RWPE2 (cell line): ENCODE results near the gene NCAM1.

Experiments used
- ATAC-seq: fragments of 200-7000 bp; cut with Tn5 transposase; 3 replicates; pipeline ENCODE4 v1.9.1; 2021; ENCODE audit warnings: low read depth
- DNase-seq: peaks from one replicate; pipeline ENCODE4 v3.0.0-alpha.2; 2020; ENCODE audit warnings: low spot score
- H3K27ac ChIP-seq: fragments of 450-650 bp; 2 replicates; pipeline ENCODE4 v1.5.1; 2017; ENCODE audit warnings: mild to moderate bottlenecking; ENCODE audit not compliant: poor library complexity, severe bottlenecking
- H3K27me3 ChIP-seq: fragments of 250-450 bp; sonication (Bioruptor Pico); 2 replicates; pipeline ENCODE4 v1.5.1; 2021; ENCODE audit warnings: mild to moderate bottlenecking, moderate library complexity; ENCODE audit not compliant: insufficient read depth, poor library complexity, severe bottlenecking
- H3K36me3 ChIP-seq: fragments of 250-450 bp; sonication (Bioruptor Pico); 2 replicates; pipeline ENCODE4 v1.5.1; 2020; ENCODE audit warnings: low read depth, mild to moderate bottlenecking, moderate library complexity
- H3K4me1 ChIP-seq: fragments of 250-450 bp; sonication (Bioruptor Pico); 2 replicates; pipeline ENCODE4 v1.5.1; 2021; ENCODE audit warnings: mild to moderate bottlenecking, moderate library complexity; ENCODE audit not compliant: insufficient read depth, poor library complexity, severe bottlenecking
- H3K4me3 ChIP-seq: fragments of 250-450 bp; sonication (Bioruptor Pico); 2 replicates; pipeline ENCODE4 v1.5.1; 2021; ENCODE audit warnings: mild to moderate bottlenecking, moderate library complexity; ENCODE audit not compliant: severe bottlenecking
- H3K9me3 ChIP-seq: fragments of 250-450 bp; sonication (Bioruptor Pico); 2 replicates; pipeline ENCODE4 v1.5.1; 2021; ENCODE audit warnings: mild to moderate bottlenecking, moderate library complexity; ENCODE audit not compliant: severe bottlenecking
- TF ChIP-seq, protein P1 (sequence below): fragments of 450-650 bp; IDR thresholded peaks from one replicate; pipeline ENCODE4 v1.5.1; 2017; ENCODE audit warnings: mild to moderate bottlenecking, moderate library complexity; ENCODE audit not compliant: poor library complexity, severe bottlenecking

The NCAM1 gene

DNA sequence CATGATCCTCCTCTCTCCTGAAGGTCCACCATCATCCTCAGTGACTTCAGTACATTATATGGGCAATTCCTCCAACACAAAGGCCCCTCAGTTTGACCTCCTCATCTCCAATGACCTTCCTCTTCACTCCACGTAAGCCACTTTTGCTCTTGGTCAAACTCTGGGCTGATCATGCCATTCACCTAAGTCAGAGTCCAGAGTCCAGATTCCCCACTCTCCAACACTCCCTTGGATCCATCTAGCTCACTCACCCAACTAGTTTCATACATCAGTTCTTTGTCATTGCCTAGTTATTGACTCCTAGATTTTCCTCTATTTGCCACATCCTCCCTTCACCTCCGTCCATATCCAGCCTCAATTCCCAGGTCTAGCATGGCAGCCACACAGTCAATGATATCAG is 322.7 kb downstream of the NCAM1 start:
- Histone ChIP-seq H3K36me3 (no peaks in the 10 kb centered on the region), H3K27ac (no peak overlapping the region), H3K4me1 (no peaks in the 10 kb centered on the region), H3K27me3 (no peaks in the 10 kb centered on the region), H3K4me3 (no peak overlapping the region), H3K9me3 (no peaks in the 10 kb centered on the region)
- DNase-seq (no peak), ATAC-seq (no peak)
- TF ChIP-seq, protein P1, sequence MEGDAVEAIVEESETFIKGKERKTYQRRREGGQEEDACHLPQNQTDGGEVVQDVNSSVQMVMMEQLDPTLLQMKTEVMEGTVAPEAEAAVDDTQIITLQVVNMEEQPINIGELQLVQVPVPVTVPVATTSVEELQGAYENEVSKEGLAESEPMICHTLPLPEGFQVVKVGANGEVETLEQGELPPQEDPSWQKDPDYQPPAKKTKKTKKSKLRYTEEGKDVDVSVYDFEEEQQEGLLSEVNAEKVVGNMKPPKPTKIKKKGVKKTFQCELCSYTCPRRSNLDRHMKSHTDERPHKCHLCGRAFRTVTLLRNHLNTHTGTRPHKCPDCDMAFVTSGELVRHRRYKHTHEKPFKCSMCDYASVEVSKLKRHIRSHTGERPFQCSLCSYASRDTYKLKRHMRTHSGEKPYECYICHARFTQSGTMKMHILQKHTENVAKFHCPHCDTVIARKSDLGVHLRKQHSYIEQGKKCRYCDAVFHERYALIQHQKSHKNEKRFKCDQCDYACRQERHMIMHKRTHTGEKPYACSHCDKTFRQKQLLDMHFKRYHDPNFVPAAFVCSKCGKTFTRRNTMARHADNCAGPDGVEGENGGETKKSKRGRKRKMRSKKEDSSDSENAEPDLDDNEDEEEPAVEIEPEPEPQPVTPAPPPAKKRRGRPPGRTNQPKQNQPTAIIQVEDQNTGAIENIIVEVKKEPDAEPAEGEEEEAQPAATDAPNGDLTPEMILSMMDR: no peak

DNA sequence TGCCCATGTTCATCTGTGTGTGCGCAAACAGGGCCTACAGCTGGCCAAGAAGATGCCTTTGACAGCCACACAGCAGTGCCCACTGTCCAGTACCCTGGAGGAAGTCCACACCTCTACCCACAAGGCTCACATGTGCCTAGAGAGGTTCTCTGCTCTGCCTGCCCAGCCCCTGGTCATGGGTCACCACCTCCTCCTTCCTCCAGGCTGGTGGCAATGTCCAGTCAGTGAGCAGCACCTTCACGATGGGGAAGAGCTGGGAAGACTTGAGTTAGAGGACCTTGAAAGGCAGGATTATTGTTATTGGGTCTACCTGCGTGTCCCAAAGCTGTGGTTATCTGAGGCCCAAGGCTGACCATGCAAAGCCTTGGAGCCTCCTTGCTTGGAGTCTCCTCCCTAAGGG is 324.8 kb downstream of the NCAM1 start:
- Histone ChIP-seq H3K36me3 (no peaks in the 10 kb centered on the region), H3K9me3 (no peaks in the 10 kb centered on the region), H3K4me3 (no peak overlapping the region), H3K4me1 (no peaks in the 10 kb centered on the region), H3K27me3 (no peaks in the 10 kb centered on the region), H3K27ac (no peak overlapping the region)
- no peak for DNase-seq
- TF ChIP-seq, protein P1: no peak
- no peak for ATAC-seq

DNA sequence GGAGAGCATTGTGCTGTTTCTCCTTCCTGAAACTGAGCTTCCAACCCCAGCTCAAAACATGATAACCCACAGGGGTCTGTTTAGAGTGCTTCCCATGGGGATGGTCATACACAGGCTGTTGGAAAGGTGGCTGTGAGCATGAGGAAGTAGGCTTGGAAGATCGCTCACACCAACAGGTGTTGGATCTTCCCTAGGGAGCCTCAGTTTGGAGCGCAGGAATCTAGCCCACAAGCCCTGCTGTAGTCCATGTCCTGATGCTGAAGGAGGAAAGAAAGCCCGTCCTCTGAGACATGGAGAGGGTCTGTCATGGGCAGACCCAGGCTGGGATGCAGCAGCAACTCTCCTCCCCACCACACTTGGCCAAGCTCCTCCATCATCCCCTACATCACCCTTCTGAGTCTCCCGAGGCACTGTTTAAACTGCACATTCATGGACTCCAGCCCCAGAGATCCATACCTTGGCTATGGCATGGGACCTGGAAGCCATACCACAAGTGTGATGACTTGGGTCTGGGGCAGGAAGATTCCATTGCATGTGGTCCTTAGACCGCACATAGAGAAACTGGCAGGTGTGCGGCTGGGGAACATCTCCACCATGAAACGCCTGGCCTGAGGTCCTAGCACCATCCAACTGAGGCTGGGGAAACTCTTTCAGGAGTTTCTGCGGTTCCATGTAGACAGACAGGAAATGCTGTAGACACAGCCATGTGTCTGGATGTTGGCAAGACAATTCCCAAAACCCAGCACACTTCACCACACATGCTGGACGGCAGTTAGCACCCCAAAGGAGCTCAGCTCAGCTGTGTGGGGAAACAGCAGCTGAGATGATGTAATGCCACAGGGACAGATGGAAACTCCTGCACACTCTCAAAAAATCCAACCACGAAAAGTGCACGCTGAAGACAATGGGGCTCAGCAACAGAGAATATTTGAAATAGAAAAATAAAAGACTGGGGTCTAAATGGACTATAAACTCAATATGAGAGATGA is 325.6 kb downstream of the NCAM1 start:
- Histone ChIP-seq H3K27ac (no peak overlapping the region), H3K4me3 (no peak overlapping the region), H3K27me3 (no peaks in the 10 kb centered on the region), H3K4me1 (no peaks in the 10 kb centered on the region), H3K9me3 (no peaks in the 10 kb centered on the region), H3K36me3 (no peaks in the 10 kb centered on the region)
- no peak for DNase-seq
- ATAC-seq: no peak
- TF ChIP-seq, protein P1: no peak

DNA sequence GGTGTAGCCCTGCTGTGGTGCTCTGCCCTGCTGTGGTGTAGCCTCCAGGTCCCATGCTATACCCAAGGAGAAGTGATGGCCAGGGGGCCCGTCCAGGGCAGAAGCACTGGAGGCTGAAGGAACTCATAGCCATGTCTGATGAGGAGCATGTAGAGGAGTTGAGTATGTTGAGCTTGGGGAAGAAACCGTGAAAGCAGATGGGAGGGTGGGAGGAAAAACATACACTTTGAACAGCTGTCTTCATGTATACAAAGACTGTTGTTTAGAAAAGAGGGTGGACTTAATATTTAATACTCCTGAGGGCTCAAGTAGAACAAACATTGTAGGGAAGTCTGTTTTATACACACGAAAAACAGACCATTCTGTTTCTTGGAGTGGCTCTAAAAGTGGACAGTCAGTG is 326.6 kb downstream of the NCAM1 start:
- ATAC-seq (no peak), DNase-seq (no peak)
- no peaks in the 10 kb centered on the region for H3K4me1 ChIP-seq
- H3K27ac ChIP-seq: no peak overlapping the region
- H3K27me3 ChIP-seq: no peaks in the 10 kb centered on the region
- H3K4me3 ChIP-seq: no peak overlapping the region
- no peaks in the 10 kb centered on the region for H3K36me3 ChIP-seq
- no peaks in the 10 kb centered on the region for H3K9me3 ChIP-seq
- TF ChIP-seq, protein P1: no peak
